Lower lobe of right lung (tissue), 2 donors: Measurements from ENCODE around the gene SCRN1. TPM values are rescaled to one million over a fixed set of nuclear protein-coding genes. Genes with fewer than 3 reads are reported as not detected.

Experiments used
- ATAC-seq, 2 donors: fragments of 200-7000 bp; cut with Tn5 transposase; one replicate each; pipeline ENCODE4 v1.9.1; 2020 to 2022; ENCODE audit warnings: mild to moderate bottlenecking in 2 of 2, moderate library complexity in 2 of 2
- DNase-seq: peaks from one replicate; pipeline ENCODE4 v3.0.0-alpha.2; 2020
- H3K27ac ChIP-seq: fragments of 200-600 bp; one replicate; pipeline ENCODE4 v1.8.0; 2022
- H3K27me3 ChIP-seq: fragments of 200-600 bp; one replicate; pipeline ENCODE4 v1.8.0; 2022; ENCODE audit warnings: low read depth
- H3K36me3 ChIP-seq: fragments of 200-600 bp; one replicate; pipeline ENCODE4 v1.8.0; 2022; ENCODE audit warnings: mild to moderate bottlenecking
- H3K4me1 ChIP-seq: fragments of 200-600 bp; one replicate; pipeline ENCODE4 v1.8.0; 2022
- H3K4me3 ChIP-seq: fragments of 200-600 bp; one replicate; pipeline ENCODE4 v1.8.0; 2022; ENCODE audit warnings: mild to moderate bottlenecking
- H3K9me3 ChIP-seq: fragments of 200-600 bp; one replicate; pipeline ENCODE4 v1.8.0; 2022
- intact Hi-C: fragments of 100-400 bp; cut with DNase I; formaldehyde crosslinking; loops from one replicate; pipeline ENCODE4 v1.11.0; 2022
- total RNA-seq: library from RNA; stranded (reverse); fragmentation: NEBNext Ultra II Directional; extraction: Animal tissue kit (Norgen Biotek cat#: 25700); gene quantifications from one replicate; pipeline ENCODE4 v1.2.1, GENCODE V29; 2021
- TF ChIP-seq, protein P1 (sequence below): fragments of 200-600 bp; IDR thresholded peaks from one replicate; pipeline ENCODE4 v1.8.0; 2022; ENCODE audit warnings: antibody characterized with exemption, mild to moderate bottlenecking
- donor health status: DM: no; HTN: yes; CAD: no; lungs with severe emphysema.

The SCRN1 gene
- total RNA-seq, 1 donor from 2014 or later: 28.2 TPM

DNA sequence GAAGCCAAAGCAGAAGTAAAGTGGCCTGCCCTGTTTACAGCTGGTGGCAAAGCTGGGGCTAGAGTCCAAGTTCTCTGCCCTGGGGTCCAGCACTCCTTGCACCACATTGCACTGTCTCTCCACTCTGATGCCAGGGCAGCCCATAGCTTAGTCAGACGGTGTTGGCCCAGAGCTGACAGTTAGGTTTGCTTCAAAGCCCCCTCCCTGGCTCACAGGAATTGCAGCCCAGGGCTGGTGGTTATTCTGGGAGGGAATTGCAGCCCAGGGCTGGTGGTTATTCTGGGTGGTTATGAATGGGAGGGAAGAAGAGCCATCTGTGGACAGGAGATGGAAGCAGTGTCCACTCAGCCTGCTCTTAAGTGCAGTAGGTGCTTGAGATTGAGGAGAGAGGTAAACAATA lies 88.9 kb downstream of the SCRN1 start:
- intact Hi-C loops: no loop called here
- Histone ChIP-seq H3K9me3 (peaks cover 8% of the 10 kb centered on the region), H3K36me3 (no peaks in the 10 kb centered on the region), H3K4me3 (no peak overlapping the region), H3K27ac (no peak overlapping the region), H3K27me3 (no peaks in the 10 kb centered on the region), H3K4me1 (no peaks in the 10 kb centered on the region)
- TF ChIP-seq, protein P1, sequence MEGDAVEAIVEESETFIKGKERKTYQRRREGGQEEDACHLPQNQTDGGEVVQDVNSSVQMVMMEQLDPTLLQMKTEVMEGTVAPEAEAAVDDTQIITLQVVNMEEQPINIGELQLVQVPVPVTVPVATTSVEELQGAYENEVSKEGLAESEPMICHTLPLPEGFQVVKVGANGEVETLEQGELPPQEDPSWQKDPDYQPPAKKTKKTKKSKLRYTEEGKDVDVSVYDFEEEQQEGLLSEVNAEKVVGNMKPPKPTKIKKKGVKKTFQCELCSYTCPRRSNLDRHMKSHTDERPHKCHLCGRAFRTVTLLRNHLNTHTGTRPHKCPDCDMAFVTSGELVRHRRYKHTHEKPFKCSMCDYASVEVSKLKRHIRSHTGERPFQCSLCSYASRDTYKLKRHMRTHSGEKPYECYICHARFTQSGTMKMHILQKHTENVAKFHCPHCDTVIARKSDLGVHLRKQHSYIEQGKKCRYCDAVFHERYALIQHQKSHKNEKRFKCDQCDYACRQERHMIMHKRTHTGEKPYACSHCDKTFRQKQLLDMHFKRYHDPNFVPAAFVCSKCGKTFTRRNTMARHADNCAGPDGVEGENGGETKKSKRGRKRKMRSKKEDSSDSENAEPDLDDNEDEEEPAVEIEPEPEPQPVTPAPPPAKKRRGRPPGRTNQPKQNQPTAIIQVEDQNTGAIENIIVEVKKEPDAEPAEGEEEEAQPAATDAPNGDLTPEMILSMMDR: no peak
- DNase-seq (no peak), ATAC-seq (no peak)

DNA sequence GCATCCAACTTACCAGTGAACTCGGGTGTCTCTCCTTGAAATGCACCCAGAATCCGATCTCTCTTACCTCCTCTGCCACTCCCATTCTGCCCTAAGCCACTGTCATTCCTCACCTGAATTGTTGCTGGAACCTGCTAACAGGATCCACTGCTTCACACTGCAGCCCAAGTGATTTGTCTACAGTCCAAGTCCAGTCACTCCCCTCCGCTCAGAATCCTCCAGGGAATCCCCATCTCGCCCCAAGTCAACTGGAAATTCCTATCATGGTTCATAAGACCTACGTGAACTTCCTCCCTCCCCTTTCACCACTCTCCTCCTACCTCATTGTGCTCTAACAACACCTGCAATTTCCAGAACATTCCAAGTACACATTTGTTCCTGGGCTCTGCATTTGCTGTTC lies 91.3 kb downstream of the SCRN1 start:
- DNase-seq: no peak
- H3K36me3 ChIP-seq: no peaks in the 10 kb centered on the region
- H3K27ac ChIP-seq: no peak overlapping the region
- TF ChIP-seq, protein P1: no peak
- H3K27me3 ChIP-seq: no peaks in the 10 kb centered on the region
- no peak for ATAC-seq
- intact Hi-C loops: no loop called here
- no peak overlapping the region for H3K4me3 ChIP-seq
- H3K4me1 ChIP-seq: no peaks in the 10 kb centered on the region
- H3K9me3 ChIP-seq: peaks cover 4% of the 10 kb centered on the region

DNA sequence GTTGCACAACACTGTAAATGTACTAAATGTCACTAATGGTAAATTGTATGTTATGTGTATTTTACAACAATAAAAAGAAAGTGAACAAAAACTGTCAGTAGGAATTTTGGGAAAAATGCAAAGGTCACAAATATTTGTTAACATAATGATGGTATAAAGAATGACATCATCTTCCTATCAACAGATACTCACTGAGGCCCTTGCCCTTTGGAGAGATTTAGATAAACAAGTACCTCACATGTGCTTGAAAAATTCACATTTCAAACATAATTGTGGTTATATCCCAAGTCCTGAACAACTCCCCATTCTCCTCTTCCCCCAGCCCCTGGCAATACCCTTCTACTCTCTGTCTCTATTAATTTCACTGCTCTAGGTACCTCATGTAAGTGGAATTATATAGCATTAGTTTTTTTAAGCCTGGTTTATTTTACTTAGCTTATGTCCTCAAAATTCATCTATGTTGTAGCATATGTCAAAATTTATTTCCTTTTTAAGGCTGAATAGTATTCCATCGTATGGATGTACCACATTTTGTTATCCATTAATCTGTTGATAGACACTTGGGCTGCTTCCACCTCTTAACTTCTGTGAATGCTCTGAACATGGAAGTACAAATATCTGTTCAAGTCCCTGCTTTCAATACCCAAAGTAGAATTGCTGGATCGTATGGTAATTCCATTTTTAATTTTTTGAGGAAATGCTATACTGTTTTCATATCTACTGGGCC lies 92.8 kb downstream of the SCRN1 start:
- TF ChIP-seq, protein P1: no peak
- DNase-seq: no peak
- H3K27me3 ChIP-seq: no peaks in the 10 kb centered on the region
- peaks cover 4% of the 10 kb centered on the region for H3K9me3 ChIP-seq
- no peak overlapping the region for H3K4me3 ChIP-seq
- intact Hi-C loops: no loop called here
- no peak for ATAC-seq
- no peaks in the 10 kb centered on the region for H3K36me3 ChIP-seq
- H3K27ac ChIP-seq: no peak overlapping the region
- no peaks in the 10 kb centered on the region for H3K4me1 ChIP-seq

DNA sequence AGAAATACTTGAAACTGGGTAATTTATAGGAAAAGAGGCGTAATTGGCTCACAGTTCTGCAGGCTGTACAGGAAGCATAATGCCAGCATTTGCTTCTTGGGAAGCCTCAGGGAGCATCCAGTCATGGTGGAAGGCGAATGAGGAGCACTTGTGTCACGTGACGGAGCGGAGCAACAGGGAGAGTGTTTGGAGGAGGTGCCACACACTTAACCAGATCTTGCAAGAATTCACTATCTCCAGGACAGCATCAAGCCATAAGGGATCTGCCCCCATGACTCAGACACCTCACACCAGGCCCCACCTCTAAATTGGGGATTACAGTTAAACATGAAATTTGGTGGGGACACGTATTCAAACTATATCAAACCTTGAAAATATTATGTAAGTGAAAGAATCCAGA lies 94.0 kb downstream of the SCRN1 start:
- Histone ChIP-seq H3K36me3 (no peaks in the 10 kb centered on the region), H3K27ac (no peak overlapping the region), H3K27me3 (no peaks in the 10 kb centered on the region), H3K4me1 (no peaks in the 10 kb centered on the region), H3K9me3 (peaks cover 4% of the 10 kb centered on the region), H3K4me3 (no peak overlapping the region)
- intact Hi-C loops: no loop called here
- DNase-seq (no peak), ATAC-seq (no peak)
- TF ChIP-seq, protein P1: no peak

DNA sequence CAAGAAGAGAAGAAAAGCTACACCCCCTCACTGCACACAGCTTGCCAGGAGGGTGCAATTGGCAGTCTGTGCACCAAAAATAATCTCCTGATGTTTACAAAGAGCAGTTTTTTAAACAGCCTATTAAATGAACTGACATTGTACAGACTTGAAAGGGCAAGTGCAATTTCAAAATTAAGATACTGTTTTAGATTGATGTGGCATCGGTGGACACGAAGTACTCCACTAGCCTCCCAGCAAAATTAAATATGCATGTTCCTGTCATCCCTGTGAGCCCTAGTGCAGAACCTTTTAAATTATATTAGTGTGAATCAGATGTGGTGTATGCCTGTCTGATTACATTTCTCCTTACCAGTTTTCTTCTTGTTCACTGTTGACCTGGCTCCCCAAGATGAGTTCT lies 95.3 kb downstream of the SCRN1 start:
- H3K36me3 ChIP-seq: no peaks in the 10 kb centered on the region
- no peaks in the 10 kb centered on the region for H3K4me1 ChIP-seq
- DNase-seq (no peak), ATAC-seq (no peak)
- TF ChIP-seq, protein P1: no peak
- peaks cover 4% of the 10 kb centered on the region for H3K9me3 ChIP-seq
- no peak overlapping the region for H3K27ac ChIP-seq
- intact Hi-C loops: no loop called here
- no peak overlapping the region for H3K4me3 ChIP-seq
- no peaks in the 10 kb centered on the region for H3K27me3 ChIP-seq
